GM12865 (cell line): ENCODE results near the gene SELP.
A peak's percentile ranks its signal among the peaks of the same experiment; 100 is the strongest.

Experiments used
- DNase-seq: peaks from one replicate; pipeline ENCODE4 v3.0.0; 2010; ENCODE audit warnings: low read depth
- H3K4me3 ChIP-seq: 2 replicates; pipeline ENCODE4 v1.5.1; 2011; ENCODE audit warnings: mild to moderate bottlenecking, low read depth, low read length, control low read depth
- CTCF ChIP-seq: IDR thresholded peaks from 2 replicates; pipeline ENCODE4 v1.5.1; 2011; ENCODE audit warnings: low read length, control low read depth, low read depth, inconsistent platforms; ENCODE audit not compliant: insufficient read depth; ENCODE audit errors: missing control alignments

Gene SELP

DNA sequence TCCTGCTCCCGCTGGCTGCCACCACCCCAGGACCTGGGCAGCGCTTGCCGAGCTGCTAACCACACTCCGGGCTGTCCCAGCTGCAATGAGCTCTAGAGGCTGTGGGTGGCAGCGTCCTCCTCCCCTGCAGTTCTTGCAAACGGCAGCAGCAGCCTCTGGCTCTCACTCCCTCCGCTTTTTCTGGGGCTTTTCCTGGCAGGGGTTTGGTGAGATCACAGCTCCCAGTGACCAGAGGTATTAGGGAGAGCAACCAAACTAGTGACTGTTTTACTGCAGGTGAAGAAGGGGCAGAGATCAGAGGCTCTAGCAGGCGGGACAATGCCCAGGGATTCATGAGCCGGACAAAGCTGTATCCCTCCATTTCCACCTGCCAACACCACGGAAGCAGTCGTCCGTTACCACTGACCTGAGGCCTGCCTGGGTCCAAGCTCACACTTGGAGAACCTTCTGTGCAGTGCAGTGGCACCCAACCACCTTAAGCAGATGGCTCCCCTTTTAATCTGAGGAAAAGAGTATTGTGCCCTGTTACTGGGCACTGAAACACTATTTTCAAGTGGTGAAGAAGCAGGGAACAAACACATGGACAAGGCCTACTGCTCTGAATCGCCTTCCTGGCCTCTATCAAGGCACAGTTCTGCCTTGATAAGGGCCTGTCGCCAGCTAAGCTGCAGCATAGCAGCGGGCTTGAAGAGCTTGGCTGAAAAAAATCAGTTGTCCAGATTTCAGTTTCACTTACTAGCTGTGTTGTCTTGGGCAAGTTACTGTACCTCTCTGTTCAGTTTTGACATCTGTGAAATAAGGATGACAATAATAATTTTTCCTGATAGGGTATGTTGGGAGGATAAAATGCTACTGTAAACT is 43.3 kb downstream of the SELP start, which contains the start of gene F5:
Gene F5 (minus strand): TSS at position 87 of the 861 bp plus-strand sequence. CDS start 95 bp downstream, outside the sequence.
- peak; percentile 67 for TF ChIP-seq CTCF
- no peak within 1 kb of the TSS for H3K4me3 ChIP-seq
- DNase-seq = peak; percentile 81

DNA sequence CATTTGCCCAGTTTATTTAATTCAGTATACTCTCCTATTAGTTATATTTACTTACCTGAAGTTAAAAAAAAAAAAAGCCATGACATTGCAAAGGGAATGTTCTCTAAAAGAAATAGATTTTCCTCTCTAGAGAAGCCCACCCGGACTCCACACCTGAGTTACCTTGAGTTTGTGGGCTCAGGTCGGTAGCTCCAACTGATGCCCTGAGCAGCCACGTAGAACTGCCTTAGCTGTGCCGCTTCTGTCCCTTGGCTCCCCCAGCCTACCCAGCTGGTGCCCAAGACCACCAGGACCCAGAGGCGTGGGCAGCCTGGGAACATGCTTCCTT is 43.9 kb downstream of the SELP start:
- DNase-seq = no peak
- H3K4me3 ChIP-seq = no peak overlapping the region
- TF ChIP-seq CTCF = no peak

DNA sequence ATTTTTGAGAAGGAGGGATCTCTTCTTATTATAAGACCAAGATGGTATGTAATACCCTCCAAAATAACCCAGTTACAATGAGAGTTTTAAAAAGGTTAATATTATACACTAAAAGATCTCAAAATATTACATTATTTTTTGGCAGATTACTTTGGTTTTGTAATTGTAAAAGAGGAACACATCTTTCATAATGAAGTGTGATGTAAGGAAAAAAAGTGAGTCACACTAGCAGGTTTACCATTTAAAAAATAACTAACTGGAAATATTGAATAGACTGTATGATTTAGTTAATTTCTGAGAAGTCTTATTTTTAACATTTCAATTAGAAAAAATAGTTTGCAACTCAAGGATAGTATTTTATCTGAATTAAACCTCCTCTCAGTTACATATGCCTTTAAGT is 44.7 kb downstream of the SELP start:
- no peak overlapping the region for H3K4me3 ChIP-seq
- no peak for TF ChIP-seq CTCF
- no peak for DNase-seq

- DNase-seq = no peak
- TF ChIP-seq CTCF = no peak
- no peak overlapping the region for H3K4me3 ChIP-seq
Measured at GRCh38 chr1:169584483-169585144, 45.3 kb downstream of the SELP start.

GRCh38 chr1:169577981-169578738 is 51.8 kb downstream of the SELP start:
- DNase-seq = no peak
- no peak for TF ChIP-seq CTCF
- H3K4me3 ChIP-seq = no peak overlapping the region

- no peak for TF ChIP-seq CTCF
Measured at GRCh38 chr1:169576935-169577331, 53.0 kb downstream of the SELP start.

More at GRCh38 chr1:169576935-169577331, 53.0 kb downstream of the SELP start:
- DNase-seq = no peak
- no peak overlapping the region for H3K4me3 ChIP-seq
